HUES6 (cell line): Measurements from ENCODE around the gene ARHGAP24.
A peak's percentile ranks its signal among the peaks of the same experiment; 100 is the strongest.

Source experiments
- H3K27ac ChIP-seq: 2 replicates; pipeline ENCODE4 v1.7.0; 2013; ENCODE audit warnings: low read depth, mild to moderate bottlenecking, low read length, inconsistent platforms
- H3K27me3 ChIP-seq: 2 replicates; pipeline ENCODE4 v1.6.1; 2013; ENCODE audit warnings: low read length; ENCODE audit not compliant: control insufficient read depth, insufficient read depth
- H3K36me3 ChIP-seq: 2 replicates; pipeline ENCODE4 v1.6.1; 2013; ENCODE audit warnings: low read length; ENCODE audit not compliant: control insufficient read depth, insufficient read depth
- H3K4me1 ChIP-seq: 2 replicates; pipeline ENCODE4 v1.6.1; 2013; ENCODE audit warnings: low read length; ENCODE audit not compliant: control insufficient read depth, insufficient read depth
- H3K4me3 ChIP-seq: 2 replicates; pipeline ENCODE4 v1.5.1; 2013; ENCODE audit warnings: low read depth, low read length
- H3K9ac ChIP-seq: one replicate; pipeline ENCODE4 v1.6.1; 2013; ENCODE audit warnings: mild to moderate bottlenecking, low read length
- H3K9me3 ChIP-seq: 2 replicates; pipeline ENCODE4 v1.6.1; 2013; ENCODE audit warnings: low read depth, low read length; ENCODE audit not compliant: control insufficient read depth, insufficient read depth

The ARHGAP24 gene

GRCh38 chr4:85940151-85940550 lies 465.2 kb downstream of the ARHGAP24 start:
- H3K36me3 ChIP-seq = no peaks in the 10 kb centered on the region
- H3K9ac ChIP-seq = no peak overlapping the region
- no peak overlapping the region for H3K27ac ChIP-seq
- no peaks in the 10 kb centered on the region for H3K4me1 ChIP-seq
- no peak overlapping the region for H3K4me3 ChIP-seq
- no peaks in the 10 kb centered on the region for H3K9me3 ChIP-seq
- no peaks in the 10 kb centered on the region for H3K27me3 ChIP-seq

DNA sequence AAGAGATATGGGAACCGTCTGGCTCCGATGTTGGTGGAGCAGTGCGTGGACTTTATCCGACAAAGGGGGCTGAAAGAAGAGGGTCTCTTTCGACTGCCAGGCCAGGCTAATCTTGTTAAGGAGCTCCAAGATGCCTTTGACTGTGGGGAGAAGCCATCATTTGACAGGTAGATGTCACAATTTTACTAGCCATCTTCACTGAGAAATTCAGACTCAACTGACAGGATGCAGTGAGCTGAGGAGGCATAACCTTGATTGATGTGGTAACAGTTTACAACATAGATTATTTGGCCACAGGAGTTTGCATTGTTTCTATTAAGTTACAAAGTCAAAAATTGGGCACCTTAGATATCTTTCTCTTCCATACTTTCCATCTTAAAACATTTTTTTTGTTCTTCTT lies 467.2 kb downstream of the ARHGAP24 start:
- Histone ChIP-seq H3K9me3 (no peaks in the 10 kb centered on the region), H3K9ac (no peak overlapping the region), H3K4me1 (no peaks in the 10 kb centered on the region), H3K4me3 (no peak overlapping the region), H3K27ac (no peak overlapping the region), H3K27me3 (no peaks in the 10 kb centered on the region), H3K36me3 (no peaks in the 10 kb centered on the region)

DNA sequence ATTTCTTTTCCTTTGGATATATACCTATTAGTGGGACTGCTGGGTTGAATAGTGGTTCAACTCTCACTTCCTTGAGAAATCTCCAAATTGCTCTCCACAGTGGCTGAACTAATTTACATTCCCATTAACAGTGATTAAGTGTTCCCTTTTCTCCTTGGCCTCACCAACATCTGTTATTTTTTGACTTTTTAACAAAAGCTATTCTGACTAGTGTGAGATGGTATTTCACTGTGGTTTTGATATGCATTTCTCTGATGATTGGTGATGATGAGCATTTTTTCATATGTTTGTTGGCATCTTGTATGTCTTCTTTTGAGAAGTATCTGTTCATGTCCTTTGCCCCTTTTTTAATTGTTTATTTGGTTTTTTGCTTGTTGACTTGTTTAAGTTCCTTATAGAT lies 471.9 kb downstream of the ARHGAP24 start:
- Histone ChIP-seq H3K36me3 (no peaks in the 10 kb centered on the region), H3K4me1 (no peaks in the 10 kb centered on the region), H3K9me3 (no peaks in the 10 kb centered on the region), H3K9ac (no peak overlapping the region), H3K27me3 (no peaks in the 10 kb centered on the region), H3K27ac (no peak overlapping the region), H3K4me3 (no peak overlapping the region)

DNA sequence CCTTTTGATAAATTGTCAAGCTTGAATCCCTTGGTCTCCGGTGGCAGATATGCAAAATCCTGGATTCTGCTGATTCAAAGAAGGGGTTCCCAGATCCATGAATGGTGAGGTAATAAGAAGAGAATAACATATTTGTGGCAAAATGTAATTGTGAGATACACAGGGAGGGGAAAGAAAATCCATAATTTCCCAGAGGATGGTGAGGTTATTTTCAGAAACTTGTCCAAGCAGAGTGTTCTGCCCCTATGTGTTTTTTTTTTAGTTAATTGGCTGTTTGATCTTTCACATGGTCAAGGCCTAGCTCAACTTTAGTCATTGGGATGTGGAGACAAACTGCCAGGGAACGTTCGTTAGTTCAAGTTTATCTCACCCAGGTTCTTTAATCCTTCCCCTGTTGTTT lies 476.1 kb downstream of the ARHGAP24 start:
- Histone ChIP-seq H3K4me3 (no peak overlapping the region), H3K9me3 (no peaks in the 10 kb centered on the region), H3K27ac (no peak overlapping the region), H3K27me3 (no peaks in the 10 kb centered on the region), H3K9ac (no peak overlapping the region), H3K36me3 (no peaks in the 10 kb centered on the region), H3K4me1 (peaks cover 24% of the 10 kb centered on the region)

- no peaks in the 10 kb centered on the region for H3K27me3 ChIP-seq
- H3K9me3 ChIP-seq = no peaks in the 10 kb centered on the region
- no peak overlapping the region for H3K4me3 ChIP-seq
- H3K4me1 ChIP-seq = peaks cover 35% of the 10 kb centered on the region
- no peak overlapping the region for H3K9ac ChIP-seq
- no peak overlapping the region for H3K27ac ChIP-seq
- H3K36me3 ChIP-seq = no peaks in the 10 kb centered on the region
These were observed 477.6 kb downstream of the ARHGAP24 start for GRCh38 chr4:85952528-85952927.

GRCh38 chr4:85952972-85953650 lies 478.2 kb downstream of the ARHGAP24 start:
- no peak overlapping the region for H3K27ac ChIP-seq
- no peak overlapping the region for H3K4me3 ChIP-seq
- H3K36me3 ChIP-seq = no peaks in the 10 kb centered on the region
- H3K9ac ChIP-seq = no peak overlapping the region
- H3K9me3 ChIP-seq = no peaks in the 10 kb centered on the region
- no peaks in the 10 kb centered on the region for H3K27me3 ChIP-seq
- peaks cover 35% of the 10 kb centered on the region for H3K4me1 ChIP-seq

DNA sequence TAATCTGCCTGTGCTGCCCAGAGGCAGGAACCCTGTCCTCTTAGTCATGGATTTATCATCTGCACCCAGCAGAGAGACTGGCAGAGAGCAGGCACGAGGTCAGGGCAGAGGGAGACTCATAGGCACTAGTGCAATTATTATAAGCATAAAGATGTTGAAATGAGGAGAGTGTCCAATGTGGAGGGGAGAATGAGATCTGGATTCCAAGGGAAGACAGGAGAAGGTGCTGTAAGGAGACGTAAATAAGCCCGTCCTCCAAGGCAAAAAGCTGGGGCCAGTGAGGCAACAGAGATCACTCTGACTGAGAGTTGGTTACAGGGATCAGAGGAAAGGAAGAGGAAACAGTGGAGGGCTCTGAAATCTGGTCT lies 478.7 kb downstream of the ARHGAP24 start:
- Histone ChIP-seq H3K36me3 (no peaks in the 10 kb centered on the region), H3K27me3 (no peaks in the 10 kb centered on the region), H3K9ac (no peak overlapping the region), H3K4me3 (no peak overlapping the region), H3K4me1 (peaks cover 35% of the 10 kb centered on the region), H3K27ac (no peak overlapping the region), H3K9me3 (no peaks in the 10 kb centered on the region)

DNA sequence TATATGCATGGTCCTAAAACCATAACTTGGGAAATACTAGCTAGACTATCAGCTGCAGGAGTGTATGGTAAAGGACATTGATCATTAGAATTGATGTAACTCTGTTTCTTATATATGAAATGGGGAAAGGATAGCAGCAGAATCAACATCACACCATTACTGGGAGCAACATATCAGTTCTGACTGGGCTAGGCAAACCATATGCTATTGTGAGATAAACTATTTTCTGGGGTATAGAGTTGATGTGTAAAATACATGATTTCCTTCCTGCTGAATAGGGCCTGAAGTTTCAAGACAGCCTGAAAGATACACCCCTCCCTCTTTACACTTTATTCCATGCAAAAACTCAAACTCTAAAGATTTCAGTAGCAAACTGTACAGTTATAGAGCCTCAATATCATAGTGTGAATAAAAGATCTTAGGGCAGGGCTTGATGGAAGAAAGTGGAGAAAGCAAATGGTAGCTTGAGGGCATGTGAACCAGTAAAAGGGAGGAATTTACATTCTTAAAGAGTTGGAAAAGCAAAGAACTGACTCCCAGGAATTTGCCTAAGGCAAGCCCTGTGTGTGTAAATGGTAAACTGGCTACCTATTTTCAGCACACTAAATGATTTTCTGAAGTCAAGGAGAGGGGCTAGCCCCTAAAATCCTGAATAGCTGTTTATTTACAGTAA lies 480.8 kb downstream of the ARHGAP24 start:
- H3K4me3 ChIP-seq = 0 out of 2 replicates have a peak overlapping the region, but pooled peaks have one; percentile 19
- no peaks in the 10 kb centered on the region for H3K9me3 ChIP-seq
- H3K36me3 ChIP-seq = no peaks in the 10 kb centered on the region
- peak overlapping the region; percentile 6 for H3K9ac ChIP-seq
- no peaks in the 10 kb centered on the region for H3K27me3 ChIP-seq
- H3K27ac ChIP-seq = peak overlapping the region; percentile 81; the same call in 1 of the 2 replicates
- peaks cover 35% of the 10 kb centered on the region for H3K4me1 ChIP-seq

- no peaks in the 10 kb centered on the region for H3K9me3 ChIP-seq
- peak overlapping the region; percentile 81; the same call in 1 of the 2 replicates for H3K27ac ChIP-seq
- peak overlapping the region; percentile 6 for H3K9ac ChIP-seq
- H3K27me3 ChIP-seq = no peaks in the 10 kb centered on the region
- H3K36me3 ChIP-seq = no peaks in the 10 kb centered on the region
- peaks cover 35% of the 10 kb centered on the region for H3K4me1 ChIP-seq
- H3K4me3 ChIP-seq = 0 out of 2 replicates have a peak overlapping the region, but pooled peaks have one; percentile 19
These were observed 481.5 kb downstream of the ARHGAP24 start for GRCh38 chr4:85956293-85956945.

DNA sequence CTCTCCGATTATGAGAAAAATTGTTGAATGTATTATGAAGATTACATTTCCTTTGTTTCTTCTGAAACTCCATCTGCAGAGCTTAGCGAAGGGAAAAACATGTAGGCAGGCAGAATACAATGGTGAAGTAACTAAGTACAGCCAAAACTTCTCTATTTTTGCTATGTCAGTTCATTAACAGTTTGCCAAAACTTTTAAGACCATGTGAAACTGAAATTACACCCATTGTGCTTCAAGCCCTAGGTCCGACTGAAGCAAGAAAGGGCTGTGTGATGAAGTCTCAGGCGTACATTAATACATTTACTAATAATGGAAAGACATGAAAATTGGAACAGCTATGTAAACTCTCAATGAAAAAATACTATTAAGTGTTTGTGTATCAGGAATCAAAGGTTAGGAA lies 486.9 kb downstream of the ARHGAP24 start:
- H3K36me3 ChIP-seq = no peaks in the 10 kb centered on the region
- H3K27ac ChIP-seq = no peak overlapping the region
- H3K4me3 ChIP-seq = no peak overlapping the region
- H3K9me3 ChIP-seq = peaks cover 2% of the 10 kb centered on the region; the same call in 1 of the 2 replicates
- no peak overlapping the region for H3K9ac ChIP-seq
- H3K27me3 ChIP-seq = no peaks in the 10 kb centered on the region
- peaks cover 3% of the 10 kb centered on the region; the same call in 1 of the 2 replicates for H3K4me1 ChIP-seq

GRCh38 chr4:85963231-85963630 lies 488.3 kb downstream of the ARHGAP24 start:
- Histone ChIP-seq H3K27ac (no peak overlapping the region), H3K36me3 (no peaks in the 10 kb centered on the region), H3K9me3 (peaks cover 2% of the 10 kb centered on the region; the same call in 1 of the 2 replicates), H3K4me3 (no peak overlapping the region), H3K4me1 (0 out of 2 replicates have a peak, but pooled peaks cover 3% of the 10 kb centered on the region), H3K9ac (no peak overlapping the region), H3K27me3 (no peaks in the 10 kb centered on the region)
